ENCODE data around the gene QSOX2.
A peak's percentile ranks its signal among the peaks of the same experiment; 100 is the strongest.

The QSOX2 gene

GRCh38 chr9:136171801-136172411 is 73.7 kb downstream of the QSOX2 start:
- DNase-seq (ENCODE audit: extremely low read depth, low read depth): no peak
- TF ChIP-seq, protein P1, sequence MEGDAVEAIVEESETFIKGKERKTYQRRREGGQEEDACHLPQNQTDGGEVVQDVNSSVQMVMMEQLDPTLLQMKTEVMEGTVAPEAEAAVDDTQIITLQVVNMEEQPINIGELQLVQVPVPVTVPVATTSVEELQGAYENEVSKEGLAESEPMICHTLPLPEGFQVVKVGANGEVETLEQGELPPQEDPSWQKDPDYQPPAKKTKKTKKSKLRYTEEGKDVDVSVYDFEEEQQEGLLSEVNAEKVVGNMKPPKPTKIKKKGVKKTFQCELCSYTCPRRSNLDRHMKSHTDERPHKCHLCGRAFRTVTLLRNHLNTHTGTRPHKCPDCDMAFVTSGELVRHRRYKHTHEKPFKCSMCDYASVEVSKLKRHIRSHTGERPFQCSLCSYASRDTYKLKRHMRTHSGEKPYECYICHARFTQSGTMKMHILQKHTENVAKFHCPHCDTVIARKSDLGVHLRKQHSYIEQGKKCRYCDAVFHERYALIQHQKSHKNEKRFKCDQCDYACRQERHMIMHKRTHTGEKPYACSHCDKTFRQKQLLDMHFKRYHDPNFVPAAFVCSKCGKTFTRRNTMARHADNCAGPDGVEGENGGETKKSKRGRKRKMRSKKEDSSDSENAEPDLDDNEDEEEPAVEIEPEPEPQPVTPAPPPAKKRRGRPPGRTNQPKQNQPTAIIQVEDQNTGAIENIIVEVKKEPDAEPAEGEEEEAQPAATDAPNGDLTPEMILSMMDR (IDR thresholded peaks at IDR 0.05; ENCODE audit: low read depth, low read length, missing control alignments): no peak
- no peak overlapping the region for H3K4me3 ChIP-seq (replicated peaks; ENCODE audit: low read depth, low read length)

GRCh38 chr9:136171009-136171800 is 74.4 kb downstream of the QSOX2 start:
- DNase-seq (ENCODE audit: extremely low read depth, low read depth): no peak
- no peak overlapping the region for H3K4me3 ChIP-seq (replicated peaks; ENCODE audit: low read depth, low read length)
- TF ChIP-seq, protein P1 (IDR thresholded peaks at IDR 0.05; ENCODE audit: low read depth, low read length, missing control alignments): no peak

GRCh38 chr9:136170006-136170901 is 75.4 kb downstream of the QSOX2 start:
- no peak overlapping the region for H3K4me3 ChIP-seq (replicated peaks; ENCODE audit: low read depth, low read length)
- TF ChIP-seq, protein P1 (IDR thresholded peaks at IDR 0.05; ENCODE audit: low read depth, low read length, missing control alignments): peak; percentile 87
- DNase-seq (ENCODE audit: extremely low read depth, low read depth): no peak

DNA sequence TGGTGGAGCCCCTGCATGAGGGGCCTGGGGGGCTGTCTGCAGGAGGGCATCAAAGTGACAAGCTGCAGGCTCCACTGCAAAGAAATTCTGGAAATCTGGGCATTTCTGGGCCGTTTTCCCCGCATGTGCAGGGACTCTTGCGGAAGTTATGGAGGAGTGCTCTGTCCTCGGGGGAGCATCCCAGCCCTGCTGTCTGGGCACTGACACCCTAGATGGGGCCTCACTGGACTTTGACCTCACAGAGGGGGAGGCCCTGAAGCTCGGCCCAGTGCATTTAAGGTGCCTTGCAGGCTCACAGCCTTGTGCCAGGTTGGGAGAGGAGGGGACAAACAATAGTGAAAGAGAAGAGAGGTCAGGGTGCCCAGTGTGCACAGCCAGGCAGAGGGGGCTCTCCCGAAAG is 76.1 kb downstream of the QSOX2 start:
- DNase-seq (ENCODE audit: extremely low read depth, low read depth): no peak
- TF ChIP-seq, protein P1 (IDR thresholded peaks at IDR 0.05; ENCODE audit: low read depth, low read length, missing control alignments): no peak
- no peak overlapping the region for H3K4me3 ChIP-seq (replicated peaks; ENCODE audit: low read depth, low read length)

- TF ChIP-seq, protein P1 (IDR thresholded peaks at IDR 0.05; ENCODE audit: low read depth, low read length, missing control alignments): no peak
- no peak overlapping the region for H3K4me3 ChIP-seq (replicated peaks; ENCODE audit: low read depth, low read length)
- no peak for DNase-seq (ENCODE audit: extremely low read depth, low read depth)
Observed at GRCh38 chr9:136163248-136163850, 82.3 kb downstream of the QSOX2 start.

- TF ChIP-seq, protein P1 (IDR thresholded peaks at IDR 0.05; ENCODE audit: low read depth, low read length, missing control alignments): no peak
- no peak overlapping the region for H3K4me3 ChIP-seq (replicated peaks; ENCODE audit: low read depth, low read length)
- no peak for DNase-seq (ENCODE audit: extremely low read depth, low read depth)
Observed at GRCh38 chr9:136160995-136161610, 84.5 kb downstream of the QSOX2 start.

Data from HFF-Myc (cell line).